HG03025 (cell line): ENCODE measurements around the gene ZNF440.

Experiments
- ATAC-seq: cut with Tn5 transposase; IDR thresholded peaks from one replicate; pipeline ENCODE4 v1.9.1; 2021; ENCODE audit warnings: mild to moderate bottlenecking, moderate library complexity; ENCODE audit not compliant: unreplicated experiment, low FRiP score

ZNF440 gene

DNA sequence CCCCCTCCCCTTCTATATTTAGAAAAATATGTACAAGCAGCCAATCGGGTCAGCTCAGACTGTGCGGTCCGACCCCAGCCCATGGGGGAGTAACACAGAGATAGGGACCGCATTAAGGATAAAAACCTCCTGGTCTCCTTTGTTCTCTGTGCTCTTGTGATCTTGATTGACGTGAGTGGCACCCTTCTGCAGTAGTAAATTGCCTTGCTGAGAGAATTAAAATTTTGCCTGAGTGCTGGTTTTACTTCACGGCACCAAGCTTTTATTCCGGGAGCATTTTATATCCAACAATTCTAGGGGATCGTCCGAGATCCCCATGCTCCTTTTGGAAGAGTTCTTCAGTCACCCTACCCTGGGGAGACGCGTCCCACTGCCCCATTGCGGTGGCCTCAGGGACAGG, 66.5 kb downstream of the ZNF440 start:
- no peak for ATAC-seq

DNA sequence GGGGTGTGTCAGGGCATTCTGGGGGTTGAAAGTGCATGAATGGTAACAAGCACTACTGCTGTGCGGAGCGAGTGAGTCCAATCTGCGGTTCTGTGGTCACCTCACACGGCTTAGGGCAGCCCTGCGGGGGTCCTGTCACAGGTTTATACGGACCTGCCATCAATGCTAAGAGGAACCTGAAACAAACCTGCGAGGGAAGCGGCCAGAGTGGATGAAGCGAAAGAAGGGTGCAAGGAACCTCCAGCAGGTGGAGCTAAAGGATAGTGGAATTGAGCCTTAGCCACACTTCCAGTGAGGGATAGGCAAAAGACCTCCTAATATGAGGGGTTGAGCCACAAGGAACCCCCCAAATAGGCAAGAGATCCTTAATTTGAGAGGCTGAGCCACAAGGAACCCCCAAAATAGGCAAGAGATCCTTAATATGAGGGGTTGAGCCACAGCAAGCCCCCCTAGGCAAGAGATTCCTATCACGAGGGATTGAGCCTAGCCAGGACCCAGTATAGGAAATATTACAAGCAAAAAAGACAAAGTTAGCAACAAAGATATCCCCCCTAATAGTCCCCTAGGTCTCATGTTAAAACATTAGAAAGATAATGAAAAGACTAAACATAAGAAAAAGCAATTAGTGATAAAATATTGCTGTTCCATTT, 67.2 kb downstream of the ZNF440 start:
- ATAC-seq: no peak

DNA sequence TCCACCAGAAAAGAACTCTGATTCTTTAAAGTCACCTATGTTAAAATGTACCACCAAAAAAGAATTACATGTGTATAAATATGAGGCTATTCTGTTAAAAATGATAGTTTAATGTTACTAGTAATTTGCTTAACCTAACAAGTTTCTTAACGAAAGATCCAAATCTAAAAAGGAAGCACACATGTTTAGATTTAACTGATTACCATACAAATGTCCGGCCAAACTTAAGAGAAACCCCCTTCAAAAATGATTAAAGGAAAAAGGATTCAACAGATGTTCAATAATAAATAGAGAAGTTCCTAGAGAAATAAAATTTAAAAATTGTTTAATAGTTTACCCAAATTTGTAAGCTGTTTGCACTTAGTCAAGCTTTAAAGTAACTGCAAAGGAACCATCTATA, 68.5 kb downstream of the ZNF440 start:
- no peak for ATAC-seq
